Measurements from ENCODE around the gene ZNF473. TPM values are rescaled to one million over a fixed set of nuclear protein-coding genes. Genes with fewer than 3 reads are reported as not detected.
A peak's percentile ranks its signal among the peaks of the same experiment; 100 is the strongest.

ZNF473 gene
- total RNA-seq, 2 experiments from 2014 or later = 16.9 to 23.1 TPM

GRCh38 chr19:50008532-50008931 is 17.3 kb upstream of the ZNF473 start:
- DNase-seq (ENCODE audit: low spot score) = no peak
- Histone ChIP-seq H3K36me3 (ENCODE audit: insufficient read depth, low read length) (peaks cover 56% of the 10 kb centered on the region), H4K20me1 (ENCODE audit: insufficient read depth, low read length) (no peaks in the 10 kb centered on the region), H3K4me2 (ENCODE audit: low read length) (no peak overlapping the region), H3K79me2 (ENCODE audit: insufficient read depth, low read depth, low read length) (no peaks in the 10 kb centered on the region), H3K9me2 (ENCODE audit: insufficient read depth, low read length) (no peaks in the 10 kb centered on the region), H3K4me3 (ENCODE audit: low read depth, low read length, poor library complexity, severe bottlenecking) (no peak overlapping the region), H3K27ac (ENCODE audit: low read depth, low read length, poor library complexity, severe bottlenecking) (no peak overlapping the region), H3K4me1 (ENCODE audit: insufficient read depth, low read length, poor library complexity, severe bottlenecking) (no peaks in the 10 kb centered on the region), H2AFZ (ENCODE audit: low read length) (no peak overlapping the region), H3K9me3 (ENCODE audit: low read length) (no peaks in the 10 kb centered on the region)
- intact Hi-C loops (cut with micrococcal nuclease; ENCODE audit: unreplicated experiment) = no loop called here
- ChIA-PET CTCF (ENCODE audit: unreplicated experiment) (no interaction called here), POLR2A (no interaction called here)
- no TSS peak for BruUV-seq (replicated peaks)
- no peak for TF ChIP-seq EZH2phosphoT487 (IDR thresholded peaks at IDR 0.05; ENCODE audit: borderline replicate concordance, low read depth, low read length)
- TF ChIP-seq, protein P1, sequence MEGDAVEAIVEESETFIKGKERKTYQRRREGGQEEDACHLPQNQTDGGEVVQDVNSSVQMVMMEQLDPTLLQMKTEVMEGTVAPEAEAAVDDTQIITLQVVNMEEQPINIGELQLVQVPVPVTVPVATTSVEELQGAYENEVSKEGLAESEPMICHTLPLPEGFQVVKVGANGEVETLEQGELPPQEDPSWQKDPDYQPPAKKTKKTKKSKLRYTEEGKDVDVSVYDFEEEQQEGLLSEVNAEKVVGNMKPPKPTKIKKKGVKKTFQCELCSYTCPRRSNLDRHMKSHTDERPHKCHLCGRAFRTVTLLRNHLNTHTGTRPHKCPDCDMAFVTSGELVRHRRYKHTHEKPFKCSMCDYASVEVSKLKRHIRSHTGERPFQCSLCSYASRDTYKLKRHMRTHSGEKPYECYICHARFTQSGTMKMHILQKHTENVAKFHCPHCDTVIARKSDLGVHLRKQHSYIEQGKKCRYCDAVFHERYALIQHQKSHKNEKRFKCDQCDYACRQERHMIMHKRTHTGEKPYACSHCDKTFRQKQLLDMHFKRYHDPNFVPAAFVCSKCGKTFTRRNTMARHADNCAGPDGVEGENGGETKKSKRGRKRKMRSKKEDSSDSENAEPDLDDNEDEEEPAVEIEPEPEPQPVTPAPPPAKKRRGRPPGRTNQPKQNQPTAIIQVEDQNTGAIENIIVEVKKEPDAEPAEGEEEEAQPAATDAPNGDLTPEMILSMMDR (conservative IDR thresholded peaks at IDR 0.05; ENCODE audit: low read length) = peak; percentile 66

- H3K4me3 ChIP-seq (ENCODE audit: low read depth, low read length, poor library complexity, severe bottlenecking) = no peak overlapping the region
- no peak overlapping the region for H3K4me2 ChIP-seq (ENCODE audit: low read length)
- no peak for TF ChIP-seq EZH2phosphoT487 (IDR thresholded peaks at IDR 0.05; ENCODE audit: borderline replicate concordance, low read depth, low read length)
- TF ChIP-seq, protein P1 (conservative IDR thresholded peaks at IDR 0.05; ENCODE audit: low read length) = no peak
- ChIA-PET CTCF (ENCODE audit: unreplicated experiment) (no interaction called here), POLR2A (no interaction called here)
- intact Hi-C loops (cut with micrococcal nuclease; ENCODE audit: unreplicated experiment) = no loop called here
- H3K79me2 ChIP-seq (ENCODE audit: insufficient read depth, low read depth, low read length) = no peaks in the 10 kb centered on the region
- no peak overlapping the region for H2AFZ ChIP-seq (ENCODE audit: low read length)
- 0 out of 2 replicates have a peak, but pooled peaks cover 6% of the 10 kb centered on the region for H3K9me3 ChIP-seq (ENCODE audit: low read length)
- no TSS peak for BruUV-seq (replicated peaks)
- H3K4me1 ChIP-seq (ENCODE audit: insufficient read depth, low read length, poor library complexity, severe bottlenecking) = no peaks in the 10 kb centered on the region
- no peaks in the 10 kb centered on the region for H4K20me1 ChIP-seq (ENCODE audit: insufficient read depth, low read length)
- peaks cover 57% of the 10 kb centered on the region for H3K36me3 ChIP-seq (ENCODE audit: insufficient read depth, low read length)
- no peak overlapping the region for H3K27ac ChIP-seq (ENCODE audit: low read depth, low read length, poor library complexity, severe bottlenecking)
- no peak for DNase-seq (ENCODE audit: low spot score)
- H3K9me2 ChIP-seq (ENCODE audit: insufficient read depth, low read length) = no peaks in the 10 kb centered on the region
Observed at GRCh38 chr19:50016225-50016807, 9.5 kb upstream of the ZNF473 start.

DNA sequence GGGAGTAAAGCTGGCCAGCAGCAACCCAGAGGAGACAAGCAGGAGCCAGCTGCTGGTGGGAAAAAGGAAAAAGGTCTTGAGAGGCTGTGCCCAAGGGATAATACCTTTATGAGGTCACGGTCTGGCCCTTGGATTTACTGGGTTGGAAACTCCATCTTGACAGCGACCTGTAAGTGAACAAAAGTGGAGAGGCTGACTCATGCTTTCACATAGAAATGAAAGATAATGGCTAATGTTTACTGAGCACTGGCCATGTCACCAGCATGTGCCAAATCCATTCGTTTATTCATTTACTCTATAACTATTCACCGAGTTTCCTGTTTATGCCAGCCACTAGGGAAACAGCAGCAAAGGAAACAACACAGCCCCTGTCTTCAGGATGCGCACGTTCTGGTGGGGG is 5.3 kb upstream of the ZNF473 start:
- peaks cover 32% of the 10 kb centered on the region for H3K36me3 ChIP-seq (ENCODE audit: insufficient read depth, low read length)
- TF ChIP-seq EZH2phosphoT487 (IDR thresholded peaks at IDR 0.05; ENCODE audit: borderline replicate concordance, low read depth, low read length) = no peak
- TF ChIP-seq, protein P1 (conservative IDR thresholded peaks at IDR 0.05; ENCODE audit: low read length) = no peak
- H3K79me2 ChIP-seq (ENCODE audit: insufficient read depth, low read depth, low read length) = peaks cover 16% of the 10 kb centered on the region; the same call in 1 of the 2 replicates
- H3K4me1 ChIP-seq (ENCODE audit: insufficient read depth, low read length, poor library complexity, severe bottlenecking) = peaks cover 9% of the 10 kb centered on the region
- CTCF ChIA-PET (ENCODE audit: unreplicated experiment) = no interaction called here
- H3K4me3 ChIP-seq (ENCODE audit: low read depth, low read length, poor library complexity, severe bottlenecking) = no peak overlapping the region
- POLR2A ChIA-PET = interaction anchor here (0.6 to 0.7 kb wide), 2 partner anchors 15 to 60 kb away, joined by 3 read pairs; no protein-coding TSS in a partner anchor
- no peak overlapping the region for H2AFZ ChIP-seq (ENCODE audit: low read length)
- 0 out of 2 replicates have a peak, but pooled peaks cover 6% of the 10 kb centered on the region for H3K9me3 ChIP-seq (ENCODE audit: low read length)
- intact Hi-C loops (cut with micrococcal nuclease; ENCODE audit: unreplicated experiment) = no loop called here
- DNase-seq (ENCODE audit: low spot score) = no peak
- BruUV-seq (replicated peaks) = no TSS peak
- no peak overlapping the region for H3K27ac ChIP-seq (ENCODE audit: low read depth, low read length, poor library complexity, severe bottlenecking)
- no peaks in the 10 kb centered on the region for H4K20me1 ChIP-seq (ENCODE audit: insufficient read depth, low read length)
- no peaks in the 10 kb centered on the region for H3K9me2 ChIP-seq (ENCODE audit: insufficient read depth, low read length)
- H3K4me2 ChIP-seq (ENCODE audit: low read length) = no peak overlapping the region
